WTC11 (cell line): ENCODE measurements around the gene CXCL5.

Experiments
- CREM ChIP-seq: sonication (generic); formaldehyde crosslinking; IDR thresholded peaks from 2 replicates; pipeline ENCODE4 v1.8.1; 2022; ENCODE audit warnings: mild to moderate bottlenecking, missing genetic modification reagents, moderate library complexity
- CTCF ChIP-seq: fragments of 200-600 bp; IDR thresholded peaks from 2 replicates; pipeline ENCODE4 v1.8.0; 2022; ENCODE audit warnings: antibody characterized with exemption

DNA sequence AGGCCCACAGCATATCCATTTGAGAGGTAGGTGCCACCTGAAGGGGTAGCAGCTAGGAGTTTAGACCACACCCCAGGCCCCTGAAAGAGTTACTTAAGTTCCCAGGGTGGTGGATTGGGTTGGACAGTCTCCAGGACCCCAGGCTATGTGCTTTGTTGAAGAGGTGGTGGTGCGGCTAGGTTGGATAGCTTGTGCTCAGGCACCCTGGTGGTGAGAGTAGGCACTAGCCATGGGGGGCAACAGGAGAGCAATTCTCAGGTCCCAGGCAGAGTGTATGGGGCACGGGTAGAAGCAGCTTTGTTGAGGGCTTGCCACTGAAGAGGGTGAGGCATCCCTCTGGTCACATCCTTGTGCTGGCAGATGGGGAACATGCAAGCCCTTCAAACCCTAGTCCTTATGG, 22.3 kb downstream of the CXCL5 start:
- no peak for TF ChIP-seq CTCF
- no peak for TF ChIP-seq CREM (CRISPR knock-in tag)
